Measurements from ENCODE around the gene HDC.

Gene HDC

DNA sequence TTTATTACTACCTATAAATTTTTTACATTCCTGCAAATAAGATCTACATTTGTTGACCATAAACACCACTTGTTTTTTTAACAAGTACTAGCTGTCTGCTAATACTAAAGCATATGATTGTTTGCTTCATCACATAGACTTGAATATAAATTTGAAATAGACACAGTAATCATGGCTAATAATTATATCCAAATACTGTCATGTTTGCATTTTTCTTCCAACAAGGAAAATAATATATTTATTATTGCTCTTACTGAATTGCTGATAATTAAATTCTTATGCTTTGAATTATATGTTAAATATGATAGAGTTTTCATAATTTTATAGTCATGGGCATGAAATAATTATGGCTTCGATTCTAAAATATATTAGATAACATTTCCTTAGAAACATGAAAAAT lies 40.5 kb downstream of the HDC start:
- no peak for DNase-seq (ENCODE audit: low read depth in 2 of 2)

GRCh38 chr15:50224606-50225005 lies 40.9 kb downstream of the HDC start:
- no peak for DNase-seq (ENCODE audit: low read depth in 2 of 2)

DNA sequence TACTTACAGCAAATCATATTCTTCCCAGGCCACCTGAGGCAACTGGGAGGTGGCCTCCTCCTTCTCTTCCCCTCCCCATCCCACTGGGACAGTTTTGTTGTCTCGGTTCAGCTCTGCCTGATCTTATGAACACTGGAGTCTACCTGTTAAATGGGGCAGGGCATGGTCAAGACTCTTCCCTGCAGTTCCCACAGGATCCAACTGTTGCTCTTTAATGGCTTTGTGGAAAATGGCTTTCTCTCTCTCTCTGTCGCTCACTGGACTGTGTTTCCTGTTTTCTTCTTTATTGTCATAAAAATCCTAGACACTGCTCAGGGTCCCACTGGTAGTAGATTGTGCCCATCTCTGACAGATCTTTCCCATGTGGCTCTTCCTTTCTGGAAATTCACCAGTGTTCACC lies 43.3 kb downstream of the HDC start:
- DNase-seq (ENCODE audit: low read depth in 2 of 2), result no peak

DNA sequence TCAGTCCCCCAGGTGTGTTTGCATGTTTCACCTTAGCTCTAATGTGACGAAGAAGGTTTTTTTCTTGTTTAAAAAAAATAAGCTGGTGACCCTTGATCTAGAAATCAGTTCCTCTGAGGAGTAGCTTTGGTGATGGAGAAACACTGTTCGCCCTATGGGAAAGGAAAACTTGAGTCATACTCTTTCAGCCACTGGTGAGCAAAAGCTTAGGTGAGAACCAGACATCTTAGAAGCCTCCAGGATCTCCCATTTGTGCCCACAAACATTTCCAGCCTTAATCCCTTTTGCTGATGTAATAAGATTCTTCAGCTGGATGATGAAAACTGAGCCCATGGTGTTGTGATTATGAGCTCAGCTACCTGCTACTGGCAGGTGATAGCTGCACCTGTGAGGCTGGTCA lies 45.7 kb downstream of the HDC start:
- DNase-seq (ENCODE audit: low read depth in 2 of 2), result no peak

DNA sequence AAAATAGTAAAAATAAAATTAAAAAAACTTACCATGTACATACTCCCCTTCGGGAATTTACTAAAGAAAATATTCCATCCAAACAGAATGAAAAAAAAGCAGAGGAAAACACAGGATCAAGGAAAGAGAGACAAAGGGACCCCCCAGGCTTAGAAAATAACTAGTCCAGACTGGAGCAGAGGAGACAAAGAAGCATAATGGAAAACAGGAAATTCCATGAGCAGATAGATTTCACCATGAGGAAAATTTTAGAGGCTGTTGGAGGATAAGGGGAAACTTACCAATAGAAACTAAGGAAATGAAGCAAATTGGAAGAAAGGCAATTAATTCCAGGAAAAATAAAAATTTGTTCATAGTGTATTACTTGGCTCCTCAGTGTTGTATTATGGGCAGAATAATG lies 46.8 kb downstream of the HDC start:
- no peak for DNase-seq (ENCODE audit: low read depth in 2 of 2)

- no peak for DNase-seq (ENCODE audit: low read depth in 2 of 2)
Measured at GRCh38 chr15:50218291-50218690, 47.2 kb downstream of the HDC start.

- DNase-seq (ENCODE audit: low read depth in 2 of 2), result no peak
Measured at GRCh38 chr15:50210462-50211157, 54.9 kb downstream of the HDC start.

DNA sequence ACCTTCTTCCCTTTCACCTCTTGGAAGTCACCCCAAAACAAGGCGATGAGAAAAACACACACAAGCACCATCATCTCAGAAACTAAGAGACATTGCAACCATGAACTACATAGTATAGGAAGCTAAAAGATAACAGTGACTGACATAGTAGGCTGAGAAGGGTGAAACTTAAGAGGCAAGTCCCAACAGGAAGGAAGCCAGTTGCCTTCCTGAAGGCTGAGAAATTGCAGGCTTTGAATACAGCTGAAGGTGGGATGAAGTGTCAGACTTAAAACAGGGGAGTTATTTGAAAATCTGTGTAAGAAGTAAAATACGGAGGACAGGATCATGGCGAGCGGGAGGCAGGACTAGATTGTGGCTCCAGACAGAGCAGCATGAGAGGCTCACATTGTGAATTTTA lies 55.7 kb downstream of the HDC start:
- DNase-seq (ENCODE audit: low read depth in 2 of 2), result no peak

GRCh38 chr15:50206020-50206419 lies 59.5 kb downstream of the HDC start:
- DNase-seq (ENCODE audit: low read depth in 2 of 2), result no peak

GRCh38 chr15:50202003-50202402 lies 63.5 kb downstream of the HDC start:
- no peak for DNase-seq (ENCODE audit: low read depth in 2 of 2)

DNA sequence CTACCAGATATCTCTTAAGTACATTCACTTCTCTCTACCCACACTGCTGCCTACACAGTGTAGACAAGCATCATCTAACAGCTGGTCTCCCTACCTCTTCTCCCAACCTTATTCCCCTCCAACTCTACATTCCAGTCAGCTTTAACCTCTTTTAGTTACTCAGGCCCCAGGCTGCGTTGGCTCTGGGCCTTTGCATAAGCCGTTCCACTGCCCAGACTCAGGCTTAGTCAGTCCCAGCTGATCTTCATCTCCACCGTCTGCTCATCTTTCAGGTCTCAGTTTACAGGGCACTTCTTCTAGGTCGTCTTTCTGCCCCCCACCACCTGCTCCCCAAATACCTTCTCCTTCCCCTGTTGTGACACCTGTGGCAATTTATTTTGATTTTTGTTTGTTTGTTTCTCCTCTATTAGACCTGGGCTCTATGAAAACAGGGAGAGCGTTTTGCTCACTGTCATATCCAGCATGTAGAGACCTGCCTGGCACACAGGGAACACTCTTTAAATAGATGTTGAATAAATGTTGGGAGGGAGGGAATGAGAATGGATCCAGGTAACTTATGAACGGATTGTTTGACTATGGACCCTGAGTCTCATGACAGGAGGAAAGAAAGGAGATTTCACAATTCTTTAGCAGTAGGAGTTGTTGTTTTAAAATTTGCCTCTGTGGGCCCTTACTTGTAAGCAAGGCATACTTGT lies 72.5 kb downstream of the HDC start:
- no peak for DNase-seq (ENCODE audit: low read depth in 2 of 2)

DNA sequence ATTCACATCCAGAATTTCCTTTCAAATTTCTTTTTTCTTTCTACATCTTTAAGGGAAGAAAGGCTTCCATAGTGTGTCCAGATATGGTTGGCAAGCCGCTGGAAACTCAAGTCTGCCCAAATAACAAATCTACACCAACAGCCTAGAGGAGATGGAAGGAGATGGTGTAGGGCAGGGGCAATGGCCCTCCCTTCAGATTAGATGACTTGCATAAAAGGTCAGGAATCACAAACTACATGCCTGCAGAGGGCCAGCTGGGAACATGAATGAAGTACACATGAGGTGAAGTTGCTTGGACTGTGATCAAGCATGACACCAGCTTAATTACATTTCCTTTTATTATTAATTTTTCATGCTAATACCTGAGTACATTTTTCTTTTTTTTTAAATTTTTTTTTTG lies 73.4 kb downstream of the HDC start:
- no peak for DNase-seq (ENCODE audit: low read depth in 2 of 2)

Measured in stimulated activated CD8-positive, alpha-beta memory T cell treated with anti-CD3 and anti-CD28 coated beads, Interleukin-7, amount 100 ng/mL, for 4 hours (primary cell).